NT2/D1 (cell line): Measurements from ENCODE around the gene PDZD8.

ENCODE experiments used
- DNase-seq: peaks from one replicate; pipeline ENCODE4 v3.0.0-alpha.2; 2011; ENCODE audit warnings: low read depth, low spot score
- H3K27me3 ChIP-seq: 2 replicates; pipeline ENCODE4 v1.6.0; 2011; ENCODE audit warnings: mild to moderate bottlenecking; ENCODE audit not compliant: insufficient read length, insufficient read depth
- H3K36me3 ChIP-seq: 2 replicates; pipeline ENCODE4 v1.6.1; 2011; ENCODE audit warnings: mild to moderate bottlenecking, low read length, mixed read lengths; ENCODE audit not compliant: insufficient read depth, insufficient read length
- H3K4me1 ChIP-seq: 2 replicates; pipeline ENCODE4 v1.5.1; 2011; ENCODE audit not compliant: insufficient read depth, insufficient read length
- H3K4me3 ChIP-seq: 2 replicates; pipeline ENCODE4 v1.5.1; 2011; ENCODE audit warnings: low read depth; ENCODE audit not compliant: insufficient read length
- H3K9ac ChIP-seq: 2 replicates; pipeline ENCODE4 v1.6.0; 2011; ENCODE audit warnings: low read depth; ENCODE audit not compliant: insufficient read length
- H3K9me3 ChIP-seq: 2 replicates; pipeline ENCODE4 v1.5.1; 2011; ENCODE audit warnings: mild to moderate bottlenecking, low read length; ENCODE audit not compliant: insufficient read depth
- SUZ12 ChIP-seq: IDR thresholded peaks from 2 replicates; pipeline ENCODE4 v1.6.1; 2011; ENCODE audit not compliant: insufficient read length, insufficient read depth; ENCODE audit errors: extremely low read depth
- YY1 ChIP-seq: IDR thresholded peaks from 2 replicates; pipeline ENCODE4 v1.6.1; 2011; ENCODE audit not compliant: insufficient read length, insufficient read depth
- ZNF274 ChIP-seq: IDR thresholded peaks from 2 replicates; pipeline ENCODE4 v1.6.1; 2011; ENCODE audit warnings: mild to moderate bottlenecking, low read depth, low read length

PDZD8 gene

DNA sequence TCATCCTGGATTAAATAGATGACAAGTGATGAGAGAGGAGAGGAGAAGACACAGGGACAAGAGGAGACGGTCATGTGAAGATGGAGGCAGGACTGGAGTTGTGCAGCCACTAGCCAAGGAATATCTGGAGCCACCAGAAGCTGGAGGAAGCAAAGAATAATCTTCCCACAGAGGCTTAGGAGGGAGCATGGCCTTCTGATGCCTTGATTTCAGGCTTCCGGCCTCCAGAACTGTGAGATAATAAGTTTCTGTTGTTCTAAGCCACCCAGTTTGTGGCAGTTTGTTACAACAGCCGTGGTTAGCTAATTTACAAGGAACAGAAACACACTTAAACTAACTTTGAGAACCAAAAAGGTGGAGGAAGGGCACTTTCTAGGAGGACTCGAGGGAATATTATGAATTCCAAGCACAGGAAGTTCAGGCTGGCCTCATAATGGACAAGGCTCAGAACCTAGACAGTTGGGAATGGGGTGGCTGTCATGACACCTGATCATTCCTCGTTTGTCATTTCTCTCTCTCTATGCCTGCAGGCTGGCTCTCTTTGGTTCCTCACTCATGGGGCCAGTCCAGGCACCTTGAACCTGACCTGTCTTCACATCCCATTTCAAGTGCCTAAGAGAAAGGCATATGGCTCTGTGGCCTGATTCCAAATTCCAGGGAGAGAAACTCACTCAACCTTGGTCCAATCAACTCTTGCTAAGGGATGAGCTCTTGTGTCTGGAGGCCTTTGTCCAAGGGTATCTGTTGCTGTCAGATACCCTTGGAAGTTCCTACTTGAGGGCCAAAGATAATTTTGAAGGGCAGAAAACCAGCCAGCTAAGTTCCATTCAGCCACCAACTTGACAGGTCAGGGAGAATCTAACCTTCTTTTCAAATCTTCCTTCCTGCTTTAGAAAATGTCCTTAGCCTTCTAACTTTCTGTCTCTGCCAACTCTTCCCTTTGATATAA, 33.5 kb upstream of the PDZD8 start:
- no peak for TF ChIP-seq YY1
- no peak for TF ChIP-seq SUZ12
- TF ChIP-seq ZNF274 = no peak
- Histone ChIP-seq H3K9me3 (no peaks in the 10 kb centered on the region), H3K36me3 (no peaks in the 10 kb centered on the region), H3K4me3 (no peak overlapping the region), H3K4me1 (no peaks in the 10 kb centered on the region), H3K9ac (no peak overlapping the region), H3K27me3 (no peaks in the 10 kb centered on the region)
- no peak for DNase-seq

DNA sequence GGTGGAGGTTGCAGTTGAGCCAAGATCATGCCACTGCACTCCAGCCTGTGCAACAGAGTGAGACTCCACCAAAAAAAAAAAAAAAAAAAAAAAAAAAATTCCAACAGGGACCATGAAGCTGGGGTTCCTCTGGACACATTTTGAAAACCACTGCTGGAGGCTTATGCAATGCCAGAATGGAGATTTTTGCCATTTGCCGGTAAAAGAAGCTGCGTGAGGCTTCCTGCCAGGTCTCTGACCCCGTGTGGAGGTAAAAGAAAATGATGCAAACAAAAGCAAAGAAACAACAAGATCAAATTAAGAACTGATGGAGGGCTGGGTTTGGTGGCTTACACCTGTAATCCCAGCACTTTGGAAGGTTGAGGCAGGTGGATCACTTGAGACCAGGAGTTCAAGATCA, 30.5 kb upstream of the PDZD8 start:
- no peak for DNase-seq
- no peak overlapping the region for H3K4me3 ChIP-seq
- H3K4me1 ChIP-seq = no peaks in the 10 kb centered on the region
- TF ChIP-seq ZNF274 (no peak), SUZ12 (no peak), YY1 (no peak)
- H3K9ac ChIP-seq = no peak overlapping the region
- no peaks in the 10 kb centered on the region for H3K27me3 ChIP-seq
- no peaks in the 10 kb centered on the region for H3K9me3 ChIP-seq
- no peaks in the 10 kb centered on the region for H3K36me3 ChIP-seq

DNA sequence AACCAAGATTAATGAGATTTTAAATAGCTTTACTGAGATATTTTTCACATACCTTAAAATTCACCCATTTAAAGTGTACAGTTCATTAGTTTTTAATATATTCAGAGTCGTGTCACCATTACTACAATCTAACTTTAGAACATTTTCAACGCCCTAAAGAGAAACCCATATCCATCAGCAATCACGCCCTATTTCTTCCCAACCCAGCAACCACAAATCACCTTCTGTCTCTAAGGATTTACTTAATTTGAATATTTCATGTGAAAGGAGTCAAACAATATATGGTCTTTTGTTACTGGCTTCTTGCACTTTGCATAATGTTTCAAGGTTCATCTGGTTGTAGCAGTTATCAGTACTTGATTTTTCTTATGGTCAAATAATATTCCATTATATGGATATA, 25.1 kb upstream of the PDZD8 start:
- TF ChIP-seq SUZ12 = no peak
- TF ChIP-seq ZNF274 = no peak
- TF ChIP-seq YY1 = no peak
- Histone ChIP-seq H3K4me1 (no peaks in the 10 kb centered on the region), H3K9ac (no peak overlapping the region), H3K4me3 (no peak overlapping the region), H3K27me3 (no peaks in the 10 kb centered on the region), H3K36me3 (no peaks in the 10 kb centered on the region), H3K9me3 (no peaks in the 10 kb centered on the region)
- no peak for DNase-seq

DNA sequence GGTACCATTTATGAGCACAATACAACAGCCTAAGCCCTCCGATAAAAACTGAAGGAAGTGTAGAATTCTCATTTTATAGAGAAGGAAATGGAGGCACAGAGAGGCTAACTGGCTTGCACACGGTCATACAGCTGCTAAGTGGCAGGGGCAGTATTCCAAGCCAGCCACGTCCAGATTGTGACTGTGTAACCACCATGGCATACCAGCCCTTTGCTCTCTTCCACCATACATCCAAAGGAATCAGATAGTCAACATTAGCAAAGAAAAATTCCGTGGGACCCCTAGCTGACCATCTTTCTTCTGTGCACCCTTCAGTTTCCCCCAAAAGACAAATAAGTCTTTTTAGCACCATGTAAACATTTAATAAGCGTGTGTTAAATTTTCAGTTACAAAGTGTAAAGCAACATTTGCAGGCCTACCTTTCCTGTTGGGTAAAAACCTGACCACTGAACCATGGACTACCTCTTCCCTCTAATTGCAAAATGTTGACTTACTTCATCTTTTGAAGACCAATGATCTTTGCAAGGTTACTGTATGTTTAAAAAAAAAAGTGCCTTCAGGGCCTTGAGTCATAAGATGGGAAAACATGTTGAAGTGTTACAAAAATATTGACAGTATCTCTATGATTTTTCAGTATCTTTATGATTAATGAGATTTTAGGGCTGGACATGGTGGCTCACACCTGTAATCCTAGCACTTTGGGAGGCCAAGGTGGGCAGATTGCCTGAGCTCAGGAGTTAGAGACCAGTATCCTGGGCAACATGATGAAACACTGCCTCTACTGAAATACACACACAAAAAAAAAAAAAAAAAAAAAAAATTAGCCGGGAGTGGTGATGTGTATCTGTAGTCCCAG, 24.3 kb upstream of the PDZD8 start:
- TF ChIP-seq ZNF274 = no peak
- no peaks in the 10 kb centered on the region for H3K4me1 ChIP-seq
- H3K27me3 ChIP-seq = no peaks in the 10 kb centered on the region
- no peak for DNase-seq
- no peak overlapping the region for H3K4me3 ChIP-seq
- H3K36me3 ChIP-seq = no peaks in the 10 kb centered on the region
- H3K9ac ChIP-seq = no peak overlapping the region
- H3K9me3 ChIP-seq = no peaks in the 10 kb centered on the region

DNA sequence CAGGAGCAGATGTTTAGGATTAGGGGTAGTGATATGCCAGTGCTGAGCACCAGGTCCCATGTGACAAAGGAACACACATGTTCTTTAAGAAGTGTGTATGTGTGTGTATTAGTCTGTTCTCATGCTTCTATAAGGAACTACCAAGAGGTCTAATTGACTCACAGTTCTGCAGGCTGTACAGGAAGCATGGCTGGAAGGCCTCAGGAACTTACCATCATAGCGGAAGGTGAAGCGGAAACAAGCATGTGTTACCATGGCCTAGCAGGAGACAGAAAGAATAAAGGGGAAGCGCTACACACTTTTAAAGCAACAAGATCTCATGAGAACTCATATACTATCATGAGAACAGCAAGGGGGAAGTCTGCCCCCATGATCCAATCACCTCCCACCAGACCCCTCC, 22.8 kb upstream of the PDZD8 start:
- Histone ChIP-seq H3K9ac (no peak overlapping the region), H3K4me1 (no peaks in the 10 kb centered on the region), H3K4me3 (no peak overlapping the region), H3K9me3 (no peaks in the 10 kb centered on the region), H3K27me3 (no peaks in the 10 kb centered on the region), H3K36me3 (no peaks in the 10 kb centered on the region)
- no peak for DNase-seq
- no peak for TF ChIP-seq SUZ12
- TF ChIP-seq ZNF274 = no peak
- no peak for TF ChIP-seq YY1

DNA sequence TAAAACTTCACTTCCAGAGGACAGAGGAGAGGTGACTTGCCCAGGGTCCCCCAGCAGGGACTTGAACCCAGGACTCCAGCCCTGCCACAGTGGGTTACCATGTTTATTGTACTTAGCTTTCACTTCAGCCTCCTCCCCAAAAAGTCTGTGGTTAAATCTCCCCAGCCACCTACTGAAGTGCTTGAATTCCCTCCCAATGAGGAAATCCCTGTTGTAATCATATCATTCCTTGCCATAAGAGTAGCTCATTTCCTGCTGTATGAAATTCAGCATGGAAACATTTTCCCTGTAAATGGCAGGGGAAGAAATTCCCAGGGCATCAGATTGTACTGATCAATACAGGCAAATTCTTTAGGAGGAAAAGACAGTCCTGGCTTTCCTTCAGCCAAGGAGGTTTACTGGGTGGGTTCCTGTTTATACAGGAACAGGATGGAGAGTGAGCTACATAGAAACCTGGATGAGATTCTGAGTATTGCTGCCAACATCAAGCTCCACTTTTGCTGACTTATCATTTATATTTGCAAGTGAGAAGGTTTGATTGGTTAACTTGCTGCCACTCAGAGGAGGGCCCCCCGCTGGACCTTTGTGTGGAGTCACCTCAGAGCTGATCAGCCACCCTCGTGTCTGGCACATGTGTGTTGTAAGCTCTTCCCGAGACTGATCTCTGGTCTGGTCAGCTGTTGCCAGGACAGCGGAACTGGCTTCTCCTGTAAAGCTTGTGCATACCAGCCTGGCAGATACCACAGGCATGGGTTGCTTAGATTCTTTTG, 16.4 kb upstream of the PDZD8 start:
- TF ChIP-seq YY1 (no peak), SUZ12 (no peak), ZNF274 (no peak)
- DNase-seq = no peak
- H3K4me3 ChIP-seq = no peak overlapping the region
- no peaks in the 10 kb centered on the region for H3K4me1 ChIP-seq
- no peaks in the 10 kb centered on the region for H3K9me3 ChIP-seq
- no peaks in the 10 kb centered on the region for H3K27me3 ChIP-seq
- no peaks in the 10 kb centered on the region for H3K36me3 ChIP-seq
- no peak overlapping the region for H3K9ac ChIP-seq

DNA sequence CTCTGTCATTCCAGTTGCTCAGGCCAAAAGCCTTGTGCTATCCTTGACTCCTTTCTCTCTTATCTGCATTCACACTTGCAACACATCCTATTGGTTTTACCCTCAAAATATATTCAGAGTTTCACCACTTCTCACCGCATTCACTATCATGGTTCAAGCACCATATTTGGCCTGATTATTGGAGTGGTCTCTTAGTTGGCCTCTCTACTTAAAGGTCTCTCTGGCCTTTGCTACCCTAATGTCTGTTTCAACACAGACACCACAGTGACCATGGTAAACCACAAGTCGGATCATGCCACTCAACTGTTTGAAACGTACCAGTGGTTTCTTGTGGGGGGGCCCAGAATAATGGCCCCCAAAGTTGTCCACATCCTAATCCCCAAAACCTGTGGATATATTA, 15.2 kb upstream of the PDZD8 start:
- no peak for DNase-seq
- no peaks in the 10 kb centered on the region for H3K9me3 ChIP-seq
- H3K36me3 ChIP-seq = no peaks in the 10 kb centered on the region
- H3K27me3 ChIP-seq = no peaks in the 10 kb centered on the region
- no peak overlapping the region for H3K9ac ChIP-seq
- no peaks in the 10 kb centered on the region for H3K4me1 ChIP-seq
- no peak overlapping the region for H3K4me3 ChIP-seq
- TF ChIP-seq ZNF274 (no peak), YY1 (no peak), SUZ12 (no peak)
